Kidney epithelial cell (primary cell): ENCODE measurements around the gene TMEM208. TPM values are rescaled to one million over a fixed set of nuclear protein-coding genes. Genes with fewer than 3 reads are reported as not detected.

Source experiments
- DNase-seq: peaks from one replicate; pipeline ENCODE4 v3.0.0-alpha.2; 2010; ENCODE audit warnings: low read depth
- H3K27me3 ChIP-seq: 2 replicates; pipeline ENCODE4 v1.6.0; 2011; ENCODE audit warnings: low read length; ENCODE audit not compliant: control insufficient read depth, insufficient read depth
- H3K36me3 ChIP-seq: 2 replicates; pipeline ENCODE4 v1.5.1; 2011; ENCODE audit warnings: low read length; ENCODE audit not compliant: control insufficient read depth, insufficient read depth
- H3K4me3 ChIP-seq: 2 replicates; pipeline ENCODE4 v1.5.1; 2011; ENCODE audit warnings: low read depth, mild to moderate bottlenecking, control low read depth, low read length
- total RNA-seq: library from RNA; depleted of rRNA; stranded (reverse); fragments of >200 nt; gene quantifications from 2 replicates; pipeline ENCODE4 v1.2.3, GENCODE V29; 2015
- TF ChIP-seq, protein P1 (sequence below): IDR thresholded peaks from 2 replicates; pipeline ENCODE4 v1.5.1; 2011; ENCODE audit warnings: mild to moderate bottlenecking, moderate library complexity, low read length, control low read depth, inconsistent platforms; ENCODE audit not compliant: insufficient read depth, poor library complexity, severe bottlenecking

The TMEM208 gene
- total RNA-seq, 1 donor from 2014 or later, result 59.3 TPM

DNA sequence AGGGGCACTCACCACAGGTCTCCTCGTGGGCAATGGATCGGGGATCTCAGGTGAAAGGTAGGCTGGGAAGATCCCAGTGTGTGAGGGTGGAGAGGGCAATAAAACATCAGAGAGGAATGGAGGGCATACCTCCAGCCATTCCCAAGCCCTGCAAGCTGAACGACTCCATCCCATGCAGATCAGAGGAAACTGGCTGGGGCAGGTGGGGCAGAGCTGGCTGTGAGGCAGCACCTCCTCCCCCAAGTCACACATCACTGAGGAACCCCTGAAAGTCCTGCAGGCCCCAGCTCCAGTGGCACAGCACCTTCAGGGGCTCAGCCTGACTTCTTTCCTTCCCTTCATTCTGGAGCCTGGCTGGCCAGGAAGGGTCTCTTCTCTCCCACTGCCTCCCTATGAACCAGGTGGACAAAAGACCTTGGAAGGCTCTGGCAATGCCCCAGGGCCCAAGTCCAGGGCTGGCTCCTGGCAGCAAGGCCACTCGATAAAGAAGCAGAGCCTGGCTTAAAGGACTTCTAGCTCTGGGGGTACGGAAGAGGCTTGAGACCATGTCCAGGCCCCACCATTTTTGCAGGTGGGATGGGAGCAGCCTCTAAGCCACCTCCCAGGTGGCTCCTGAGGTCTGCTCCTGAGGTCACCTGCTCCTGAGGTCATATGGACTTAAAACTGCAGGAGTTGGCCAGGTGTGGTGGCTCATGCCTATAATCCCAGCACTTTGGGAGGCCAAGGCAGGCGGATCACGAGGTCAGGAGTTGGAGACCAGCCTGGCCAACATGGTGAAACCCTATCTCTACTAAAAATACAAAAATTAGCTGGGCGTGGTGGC, 13.5 kb upstream of the TMEM208 start:
- no peak for DNase-seq
- H3K4me3 ChIP-seq, result no peak overlapping the region

DNA sequence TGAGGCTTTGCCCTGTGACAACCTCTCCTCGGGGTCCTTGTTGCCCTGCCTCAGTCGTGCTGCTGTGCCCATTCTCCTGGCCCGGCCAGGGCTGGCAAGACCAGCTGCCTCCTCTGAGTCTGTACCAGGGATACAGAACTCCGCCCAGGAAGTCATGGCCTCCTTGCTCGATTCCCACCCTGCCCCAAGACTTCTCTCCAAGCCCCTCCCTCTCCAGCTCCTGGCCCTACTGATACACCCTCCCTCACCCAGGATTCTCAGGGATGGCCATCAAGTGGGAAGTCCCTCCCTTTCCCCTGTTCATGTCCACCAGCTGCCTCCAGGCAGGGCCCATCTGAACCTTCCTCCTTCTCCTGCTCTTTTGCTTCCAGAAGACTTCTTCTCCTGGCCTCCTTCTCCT, 11.2 kb upstream of the TMEM208 start:
- Histone ChIP-seq H3K27me3 (no peaks in the 10 kb centered on the region), H3K36me3 (no peaks in the 10 kb centered on the region), H3K4me3 (no peak overlapping the region)
- DNase-seq, result no peak
- TF ChIP-seq, protein P1, sequence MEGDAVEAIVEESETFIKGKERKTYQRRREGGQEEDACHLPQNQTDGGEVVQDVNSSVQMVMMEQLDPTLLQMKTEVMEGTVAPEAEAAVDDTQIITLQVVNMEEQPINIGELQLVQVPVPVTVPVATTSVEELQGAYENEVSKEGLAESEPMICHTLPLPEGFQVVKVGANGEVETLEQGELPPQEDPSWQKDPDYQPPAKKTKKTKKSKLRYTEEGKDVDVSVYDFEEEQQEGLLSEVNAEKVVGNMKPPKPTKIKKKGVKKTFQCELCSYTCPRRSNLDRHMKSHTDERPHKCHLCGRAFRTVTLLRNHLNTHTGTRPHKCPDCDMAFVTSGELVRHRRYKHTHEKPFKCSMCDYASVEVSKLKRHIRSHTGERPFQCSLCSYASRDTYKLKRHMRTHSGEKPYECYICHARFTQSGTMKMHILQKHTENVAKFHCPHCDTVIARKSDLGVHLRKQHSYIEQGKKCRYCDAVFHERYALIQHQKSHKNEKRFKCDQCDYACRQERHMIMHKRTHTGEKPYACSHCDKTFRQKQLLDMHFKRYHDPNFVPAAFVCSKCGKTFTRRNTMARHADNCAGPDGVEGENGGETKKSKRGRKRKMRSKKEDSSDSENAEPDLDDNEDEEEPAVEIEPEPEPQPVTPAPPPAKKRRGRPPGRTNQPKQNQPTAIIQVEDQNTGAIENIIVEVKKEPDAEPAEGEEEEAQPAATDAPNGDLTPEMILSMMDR, result no peak

More for the DNA sequence above, 13.5 kb upstream of the TMEM208 start:
- TF ChIP-seq, protein P1, result no peak
- H3K36me3 ChIP-seq, result no peaks in the 10 kb centered on the region
- H3K27me3 ChIP-seq, result no peaks in the 10 kb centered on the region

- Histone ChIP-seq H3K36me3 (no peaks in the 10 kb centered on the region), H3K27me3 (no peaks in the 10 kb centered on the region), H3K4me3 (no peak overlapping the region)
- TF ChIP-seq, protein P1, result no peak
- no peak for DNase-seq
These were observed 10.1 kb upstream of the TMEM208 start for GRCh38 chr16:67216612-67217490.

GRCh38 chr16:67223992-67224391, 2.9 kb upstream of the TMEM208 start:
- DNase-seq, result no peak
- Histone ChIP-seq H3K36me3 (no peaks in the 10 kb centered on the region), H3K27me3 (no peaks in the 10 kb centered on the region), H3K4me3 (no peak overlapping the region)
- TF ChIP-seq, protein P1, result no peak

GRCh38 chr16:67226295-67226803, 581 bp upstream of the TMEM208 start:
- DNase-seq, result no peak
- TF ChIP-seq, protein P1, result no peak
- H3K27me3 ChIP-seq, result no peaks in the 10 kb centered on the region
- H3K36me3 ChIP-seq, result peaks cover 1% of the 10 kb centered on the region
- peak overlapping the region; percentile 99 for H3K4me3 ChIP-seq
